ENCODE measurements around the gene RERE.
"Not testable (repeated sequence)": the region's sequence is repeated elsewhere in the genome, so short reads cannot be mapped to it uniquely, and the experiment has no call there.

RERE gene

GRCh38 chr1:8456991-8457390 is 360.4 kb downstream of the RERE start:
- DNase-seq (ENCODE audit: low read depth, low spot score) = no peak

GRCh38 chr1:8456308-8456912 is 361.0 kb downstream of the RERE start:
- no peak for DNase-seq (ENCODE audit: low read depth, low spot score)

GRCh38 chr1:8455700-8456307 is 361.6 kb downstream of the RERE start:
- DNase-seq (ENCODE audit: low read depth, low spot score) = no peak

GRCh38 chr1:8450312-8450711 is 367.1 kb downstream of the RERE start:
- DNase-seq (ENCODE audit: low read depth, low spot score) = no peak

- DNase-seq (ENCODE audit: low read depth, low spot score) = no peak
These were observed 368.4 kb downstream of the RERE start for GRCh38 chr1:8448911-8449661.

GRCh38 chr1:8448505-8448904 is 368.9 kb downstream of the RERE start:
- DNase-seq (ENCODE audit: low read depth, low spot score) = not testable (repeated sequence)

GRCh38 chr1:8447616-8448150 is 369.8 kb downstream of the RERE start:
- DNase-seq (ENCODE audit: low read depth, low spot score) = no peak

- not testable (repeated sequence) for DNase-seq (ENCODE audit: low read depth, low spot score)
These were observed 371.3 kb downstream of the RERE start for GRCh38 chr1:8446119-8446518.

- DNase-seq (ENCODE audit: low read depth, low spot score) = no peak
These were observed 373.8 kb downstream of the RERE start for GRCh38 chr1:8443558-8444194.

GRCh38 chr1:8441426-8441825 is 376.0 kb downstream of the RERE start:
- DNase-seq (ENCODE audit: low read depth, low spot score) = no peak

GRCh38 chr1:8439015-8439702 is 378.3 kb downstream of the RERE start:
- peak; percentile 57 for DNase-seq (ENCODE audit: low read depth, low spot score)

GRCh38 chr1:8438489-8438888 is 379.0 kb downstream of the RERE start:
- no peak for DNase-seq (ENCODE audit: low read depth, low spot score)

GRCh38 chr1:8437347-8437746 is 380.1 kb downstream of the RERE start:
- no peak for DNase-seq (ENCODE audit: low read depth, low spot score)

- DNase-seq (ENCODE audit: low read depth, low spot score) = no peak
These were observed 381.8 kb downstream of the RERE start for GRCh38 chr1:8435569-8436071.

GRCh38 chr1:8434101-8434500 is 383.3 kb downstream of the RERE start:
- DNase-seq (ENCODE audit: low read depth, low spot score) = no peak

- DNase-seq (ENCODE audit: low read depth, low spot score) = no peak
These were observed 385.7 kb downstream of the RERE start for GRCh38 chr1:8431784-8432183.

GRCh38 chr1:8431019-8431418 is 386.4 kb downstream of the RERE start:
- DNase-seq (ENCODE audit: low read depth, low spot score) = no peak

- no peak for DNase-seq (ENCODE audit: low read depth, low spot score)
These were observed 387.0 kb downstream of the RERE start for GRCh38 chr1:8430476-8430875.

GRCh38 chr1:8429549-8430110 is 387.8 kb downstream of the RERE start:
- no peak for DNase-seq (ENCODE audit: low read depth, low spot score)

- DNase-seq (ENCODE audit: low read depth, low spot score) = no peak
These were observed 389.0 kb downstream of the RERE start for GRCh38 chr1:8428441-8428840.

GRCh38 chr1:8427986-8428385 is 389.5 kb downstream of the RERE start:
- no peak for DNase-seq (ENCODE audit: low read depth, low spot score)
